ENCODE data around the gene HAL. TPM values are rescaled to one million over a fixed set of nuclear protein-coding genes. Genes with fewer than 3 reads are reported as not detected.

HAL gene
- polyA plus RNA-seq, 12 donors: 0.15 to 3.5 (median 0.39) TPM; not detected in 3

DNA sequence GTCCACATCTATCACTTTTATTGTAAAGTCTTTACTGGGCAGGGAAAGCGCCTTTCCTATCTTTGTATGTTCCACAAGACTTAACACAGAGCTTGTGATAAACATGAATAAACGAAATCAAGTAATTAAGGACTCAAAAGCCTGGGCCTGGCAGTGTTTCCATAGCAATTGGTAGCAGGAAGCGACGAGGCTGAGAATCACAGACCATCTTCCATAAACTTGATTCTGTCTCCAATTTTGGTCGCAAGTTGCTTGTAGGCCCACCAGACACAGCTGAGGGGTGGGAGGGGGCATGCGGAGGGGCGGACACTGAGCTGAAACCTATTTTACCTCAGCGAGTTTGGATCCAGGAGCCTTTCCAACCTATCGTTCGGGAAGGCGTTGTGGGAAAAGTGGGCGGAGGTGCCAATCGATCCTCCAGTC is 54.0 kb downstream of the HAL start:
- no peak for DNase-seq

GRCh38 chr12:95940514-95940913 is 55.6 kb downstream of the HAL start:
- DNase-seq: no peak

Other genes starting within 250 kb of the HAL start
- gene NTN4, start 205.6 kb downstream of the HAL start, polyA plus RNA-seq (ENCODE audit: insufficient read length in 12 of 12): 10 to 100 TPM in 11 of 12 donors, not detected in 1; 20.4 to 55.4 (median 50.0) TPM
- 10 to 100 TPM in 11 of 12 donors, not detected in 1; 21.5 to 73.1 (median 60.2) TPM for gene SNRPF, start 137.4 kb downstream of the HAL start, polyA plus RNA-seq (ENCODE audit: insufficient read length in 12 of 12)
- gene CCDC38, start 53.7 kb downstream of the HAL start, polyA plus RNA-seq (ENCODE audit: insufficient read length in 12 of 12): under 1 TPM in 10 of 12 donors, not detected in 2; 0.17 to 0.66 (median 0.20) TPM
- gene AMDHD1, start 53.0 kb downstream of the HAL start, polyA plus RNA-seq (ENCODE audit: insufficient read length in 12 of 12): under 1 TPM in 6 of 12 donors, not detected in 6; 0.08 to 0.34 (median 0.19) TPM
- 10 to 100 TPM in 11 of 12 donors, not detected in 1; 49.2 to 94.9 (median 80.0) TPM for gene LTA4H, start 39.2 kb upstream of the HAL start, polyA plus RNA-seq (ENCODE audit: insufficient read length in 12 of 12)
- 10 to 100 TPM in 11 of 12 donors, not detected in 1; 34.4 to 64.2 (median 39.1) TPM for gene ELK3, start 198.0 kb upstream of the HAL start, polyA plus RNA-seq (ENCODE audit: insufficient read length in 12 of 12)

Data from muscle of arm (tissue), 12 donors.